ENCODE data around the gene ARID3A.
A peak's percentile ranks its signal among the peaks of the same experiment; 100 is the strongest.

ARID3A gene

GRCh38 chr19:907183-907853 lies 18.5 kb upstream of the ARID3A start:
- no peak for TF ChIP-seq CTCF (IDR thresholded peaks at IDR 0.05; ENCODE audit: low read depth, low read length)
- DNase-seq (ENCODE audit: extremely low read depth, low read depth) = no peak

DNA sequence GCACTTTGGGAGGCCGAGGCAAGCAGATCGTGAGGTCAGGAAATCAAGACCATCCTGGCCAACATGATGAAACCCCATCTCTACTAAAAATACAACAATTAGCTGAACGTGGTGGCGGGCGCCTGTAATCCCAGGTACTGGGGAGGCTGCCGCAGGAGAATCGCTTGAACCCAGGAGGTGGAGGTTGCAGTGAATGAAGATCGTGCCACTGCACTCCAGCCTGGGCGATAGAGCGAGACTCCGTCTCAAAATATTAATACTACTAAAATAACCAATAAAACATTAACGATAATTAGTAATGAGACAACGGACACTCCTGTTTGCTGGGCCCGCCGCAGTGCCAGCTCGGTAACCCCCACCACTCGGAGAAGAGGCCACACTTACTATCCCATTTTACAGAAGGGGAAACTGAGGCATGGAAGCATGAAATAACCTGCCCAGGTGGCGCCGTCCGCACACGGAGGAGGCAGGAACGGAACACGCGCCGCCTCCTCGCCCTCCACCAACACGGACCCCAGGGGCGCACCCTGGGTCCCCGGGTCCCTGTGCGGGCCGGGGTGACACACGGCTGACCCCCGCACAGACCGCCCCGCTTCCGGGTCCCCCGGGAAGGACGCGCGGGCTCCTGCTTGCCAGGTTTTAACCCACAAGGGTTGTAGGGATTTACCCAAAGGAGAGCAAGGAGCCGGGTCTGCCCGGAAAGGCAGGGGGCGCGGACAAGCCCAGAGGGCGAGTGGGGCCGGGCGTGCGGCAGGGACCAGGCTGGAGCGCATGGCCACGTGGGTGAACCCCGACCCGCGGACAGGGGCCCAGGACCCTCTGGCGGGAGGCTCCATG lies 14.4 kb upstream of the ARID3A start:
- DNase-seq (ENCODE audit: extremely low read depth, low read depth) = no peak
- no peak for TF ChIP-seq CTCF (IDR thresholded peaks at IDR 0.05; ENCODE audit: low read depth, low read length)

- no peak for TF ChIP-seq CTCF (IDR thresholded peaks at IDR 0.05; ENCODE audit: low read depth, low read length)
- DNase-seq (ENCODE audit: extremely low read depth, low read depth) = no peak
Measured at GRCh38 chr19:912181-913079, 13.4 kb upstream of the ARID3A start.

DNA sequence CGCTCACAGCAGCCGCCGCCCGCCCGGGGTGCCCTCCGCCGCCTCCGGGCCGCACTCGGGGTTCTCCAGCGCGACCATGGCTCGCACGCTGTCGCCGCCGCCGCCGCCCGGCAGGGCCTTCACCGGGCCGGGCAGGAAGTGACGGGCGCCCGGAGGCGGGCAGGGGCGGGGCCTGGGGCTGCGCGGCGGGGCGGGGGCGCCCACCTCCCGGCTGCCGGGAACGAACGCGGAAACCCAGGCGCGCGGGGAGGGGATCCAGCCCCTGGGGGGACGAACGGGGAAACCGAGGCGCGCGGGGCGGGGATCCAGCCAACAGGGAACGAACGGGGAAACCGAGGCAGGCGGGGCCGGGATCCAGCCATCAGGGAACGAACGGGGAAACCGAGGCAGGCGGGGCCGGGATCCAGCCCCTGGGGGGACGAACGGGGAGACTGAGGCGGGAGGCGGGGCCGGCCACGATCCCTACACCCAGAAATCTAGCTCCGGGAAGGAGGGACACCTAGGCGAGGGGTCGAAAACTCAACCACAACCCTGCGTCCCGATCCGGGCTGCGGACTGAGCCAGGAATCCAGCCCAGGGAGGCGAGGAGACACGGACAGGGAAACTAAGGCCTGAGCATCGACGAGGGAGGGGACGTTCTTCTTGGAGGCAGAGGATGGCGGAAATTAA lies 12.6 kb upstream of the ARID3A start, which contains the start of gene R3HDM4:
R3HDM4 (minus strand) TSS at position 140 of the 669 bp plus-strand sequence; CDS start at position 78, 62 bp downstream.
- TF ChIP-seq CTCF (IDR thresholded peaks at IDR 0.05; ENCODE audit: low read depth, low read length) = no peak
- no peak for DNase-seq (ENCODE audit: extremely low read depth, low read depth)

DNA sequence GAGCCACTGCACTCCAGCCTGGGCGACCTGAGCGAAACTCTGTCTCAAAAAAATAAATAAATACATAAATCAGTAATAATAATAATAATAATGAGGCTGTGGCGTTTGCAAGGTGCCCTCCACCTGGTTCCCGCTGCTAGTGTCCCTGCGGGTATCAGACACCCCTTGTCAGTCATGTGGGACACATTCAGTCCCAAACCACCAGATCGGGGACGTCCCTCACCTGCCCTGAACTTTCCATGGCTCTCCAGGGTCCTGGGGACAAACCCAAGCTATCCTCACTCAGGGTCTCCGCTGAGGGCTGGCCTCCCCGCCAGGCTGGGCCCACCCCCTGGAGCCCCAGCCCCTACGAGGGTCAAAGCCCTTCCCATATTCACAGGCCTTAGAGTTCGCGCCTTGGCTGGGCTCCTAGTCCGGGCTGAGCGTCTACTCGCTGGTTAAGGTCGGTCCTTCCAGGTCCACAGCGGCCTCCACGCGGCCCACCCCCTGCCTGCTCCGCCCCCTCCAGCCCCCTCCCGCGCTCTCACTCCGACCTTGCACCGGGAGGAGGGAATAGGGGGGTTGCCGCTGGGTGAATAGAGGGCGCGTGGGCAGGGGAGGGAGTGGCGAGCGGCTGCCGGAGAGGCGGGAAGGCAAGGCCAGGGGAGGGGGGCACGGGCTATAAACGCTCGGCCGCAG lies 9.1 kb upstream of the ARID3A start:
- DNase-seq (ENCODE audit: extremely low read depth, low read depth) = no peak
- no peak for TF ChIP-seq CTCF (IDR thresholded peaks at IDR 0.05; ENCODE audit: low read depth, low read length)

DNA sequence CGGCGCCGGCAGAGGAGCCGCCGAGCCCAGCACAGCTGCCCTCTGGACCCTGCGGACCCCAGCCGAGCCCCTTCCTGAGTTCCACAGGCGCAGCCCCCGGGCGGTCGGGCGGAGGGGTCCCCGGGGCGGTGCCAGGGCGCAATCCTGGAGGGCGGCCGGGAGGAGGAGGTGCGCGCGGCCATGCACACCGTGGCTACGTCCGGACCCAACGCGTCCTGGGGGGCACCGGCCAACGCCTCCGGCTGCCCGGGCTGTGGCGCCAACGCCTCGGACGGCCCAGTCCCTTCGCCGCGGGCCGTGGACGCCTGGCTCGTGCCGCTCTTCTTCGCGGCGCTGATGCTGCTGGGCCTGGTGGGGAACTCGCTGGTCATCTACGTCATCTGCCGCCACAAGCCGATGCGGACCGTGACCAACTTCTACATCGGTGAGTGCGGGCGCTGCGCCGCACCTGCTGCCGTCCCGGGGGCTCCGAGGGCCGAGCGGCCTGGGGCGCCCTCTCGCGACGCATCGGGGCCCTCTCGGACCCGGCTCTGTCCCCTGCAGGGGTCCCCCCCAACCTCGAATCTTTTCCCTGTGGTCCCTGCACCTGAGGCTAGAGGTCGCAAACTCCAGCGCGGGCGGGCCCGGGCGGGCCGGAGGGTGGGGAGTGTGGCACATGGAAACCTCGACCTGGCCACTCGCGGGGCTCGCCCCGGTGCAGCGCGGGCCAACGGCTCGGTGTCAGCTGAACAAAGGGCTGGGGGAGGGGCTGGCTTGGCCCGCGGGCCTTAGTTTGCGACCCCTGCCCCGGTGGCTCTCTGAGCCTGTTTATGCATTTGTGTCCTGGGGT lies 8.3 kb upstream of the ARID3A start, which contains the start of gene KISS1R:
KISS1R (plus strand) TSS at position 11 of the 829 bp plus-strand sequence; CDS start at position 181, 170 bp downstream.
- peak; percentile 28 for TF ChIP-seq CTCF (IDR thresholded peaks at IDR 0.05; ENCODE audit: low read depth, low read length)
- DNase-seq (ENCODE audit: extremely low read depth, low read depth) = no peak
